Measurements from ENCODE around the gene PTPRB.

DNA sequence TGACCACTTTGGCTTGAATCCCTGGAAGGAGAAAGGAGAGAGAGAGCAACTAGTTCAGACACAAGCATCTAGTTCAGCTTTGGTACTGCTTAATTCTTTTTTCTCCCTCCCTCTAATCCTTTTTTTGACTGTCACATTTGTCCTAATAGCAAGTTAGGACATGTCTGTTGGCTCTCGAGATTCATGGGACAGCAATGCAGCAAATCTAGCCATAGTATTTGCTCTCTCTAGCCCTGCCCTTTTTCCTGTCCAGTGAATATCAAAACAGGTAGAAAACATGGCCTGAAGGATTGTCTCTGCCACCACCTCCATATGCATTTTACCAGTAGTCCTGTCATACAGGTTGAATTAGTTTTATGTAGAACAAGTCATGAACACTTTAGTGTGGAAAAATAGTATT lies 116.4 kb downstream of the PTPRB start:
- TF ChIP-seq, protein P1, sequence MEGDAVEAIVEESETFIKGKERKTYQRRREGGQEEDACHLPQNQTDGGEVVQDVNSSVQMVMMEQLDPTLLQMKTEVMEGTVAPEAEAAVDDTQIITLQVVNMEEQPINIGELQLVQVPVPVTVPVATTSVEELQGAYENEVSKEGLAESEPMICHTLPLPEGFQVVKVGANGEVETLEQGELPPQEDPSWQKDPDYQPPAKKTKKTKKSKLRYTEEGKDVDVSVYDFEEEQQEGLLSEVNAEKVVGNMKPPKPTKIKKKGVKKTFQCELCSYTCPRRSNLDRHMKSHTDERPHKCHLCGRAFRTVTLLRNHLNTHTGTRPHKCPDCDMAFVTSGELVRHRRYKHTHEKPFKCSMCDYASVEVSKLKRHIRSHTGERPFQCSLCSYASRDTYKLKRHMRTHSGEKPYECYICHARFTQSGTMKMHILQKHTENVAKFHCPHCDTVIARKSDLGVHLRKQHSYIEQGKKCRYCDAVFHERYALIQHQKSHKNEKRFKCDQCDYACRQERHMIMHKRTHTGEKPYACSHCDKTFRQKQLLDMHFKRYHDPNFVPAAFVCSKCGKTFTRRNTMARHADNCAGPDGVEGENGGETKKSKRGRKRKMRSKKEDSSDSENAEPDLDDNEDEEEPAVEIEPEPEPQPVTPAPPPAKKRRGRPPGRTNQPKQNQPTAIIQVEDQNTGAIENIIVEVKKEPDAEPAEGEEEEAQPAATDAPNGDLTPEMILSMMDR (IDR thresholded peaks at IDR 0.05; ENCODE audit: insufficient read depth, low read length, poor library complexity, severe bottlenecking): no peak
- no peak for TF ChIP-seq EZH2phosphoT487 (conservative IDR thresholded peaks at IDR 0.05; ENCODE audit: low read length)
